GM12878 (cell line): Measurements from ENCODE around the gene SLC8B1. TPM values are rescaled to one million over a fixed set of nuclear protein-coding genes. Genes with fewer than 3 reads are reported as not detected.

Experiments used
- ATAC-seq: fragments of 200-7000 bp; cut with Tn5 transposase; 3 replicates; pipeline ENCODE4 v1.9.1; 2020; ENCODE audit warnings: mild to moderate bottlenecking, moderate library complexity
- BruUV-seq: library from RNA; stranded (reverse); fragments of 400-500 nt; replicated peaks from 2 replicates; lab custom pipeline; 2021; lab: Mats Ljungman, UMichigan
- CTCF ChIA-PET: fragments of 300-600 bp; sonication (Branson Sonifier 250); formaldehyde crosslinking; extraction: SDS; loops from one replicate; lab custom pipeline; 2021; ENCODE audit warnings: inconsistent platforms; lab: Yijun Ruan, JAX
- POLR2A ChIA-PET: fragments of 350-600 bp; formaldehyde crosslinking; extraction: SDS; loops from one replicate; lab custom pipeline; 2021; ENCODE audit warnings: inconsistent platforms; lab: Charles Lee
- RAD21 ChIA-PET: fragments of 300-600 bp; sonication (Branson Sonifier 250); formaldehyde crosslinking; loops from one replicate; lab custom pipeline; 2023; ENCODE audit warnings: antibody characterized with exemption; ENCODE audit not compliant: unreplicated experiment; lab: Charles Lee
- SMC1A ChIA-PET: fragments of 300-600 bp; sonication (Branson Sonifier 250); formaldehyde crosslinking; loops from one replicate; lab custom pipeline; 2023; ENCODE audit not compliant: unreplicated experiment, uncharacterized antibody; lab: Charles Lee
- DNase-seq: peaks from one replicate; pipeline ENCODE4 v3.0.0-alpha.2; 2011; ENCODE audit warnings: low read depth, low spot score
- FAIRE-seq: peaks from 3 replicates; lab custom pipeline; 2011; peaks lifted over from hg19 to GRCh38; lab: Jason Lieb, UNC
- H2AFZ ChIP-seq: 2 replicates; pipeline ENCODE4 v1.6.0; 2011; ENCODE audit warnings: low read depth, low read length, control low read depth; ENCODE audit not compliant: control insufficient read depth
- H3K27ac ChIP-seq: 2 replicates; pipeline ENCODE4 v1.5.1; 2011; ENCODE audit warnings: control low read depth; ENCODE audit not compliant: control insufficient read depth, insufficient read depth
- H3K27me3 ChIP-seq, 2 experiments: replicated peaks in 1 of 2; 2 replicates each; pipeline versions ENCODE4 v1.6.0 to v1.6.1; 2011; ENCODE audit warnings: low read length in 1 of 2; ENCODE audit not compliant: control insufficient read depth in 2 of 2, insufficient read depth in 2 of 2
- H3K36me3 ChIP-seq, 2 experiments: 2 replicates each; pipeline ENCODE4 v1.5.1; 2011; ENCODE audit warnings: low read length in 1 of 2; ENCODE audit not compliant: control insufficient read depth in 2 of 2, insufficient read depth in 2 of 2
- H3K4me1 ChIP-seq: 2 replicates; pipeline ENCODE4 v1.6.1; 2011; ENCODE audit warnings: mild to moderate bottlenecking, low read length, moderate library complexity, mixed read lengths; ENCODE audit not compliant: control insufficient read depth, insufficient read depth
- H3K4me2 ChIP-seq: 2 replicates; pipeline ENCODE4 v1.6.0; 2011; ENCODE audit warnings: control low read depth; ENCODE audit not compliant: control insufficient read depth, insufficient read depth
- H3K4me3 ChIP-seq: fragments of 200-600 bp; sonication (generic); 2 replicates; pipeline ENCODE4 v1.5.1; 2016
- H3K79me2 ChIP-seq: 2 replicates; pipeline ENCODE4 v1.6.0; 2011; ENCODE audit warnings: low read length; ENCODE audit not compliant: control insufficient read depth, insufficient read depth
- H3K9ac ChIP-seq: 2 replicates; pipeline ENCODE4 v1.8.0; 2011; ENCODE audit warnings: low read length, control low read depth, mixed read lengths; ENCODE audit not compliant: control insufficient read depth, insufficient read depth
- H3K9me3 ChIP-seq: replicated peaks from 3 replicates; pipeline ENCODE4 v1.5.1; 2011; ENCODE audit warnings: mild to moderate bottlenecking, low read length; ENCODE audit not compliant: control insufficient read depth, insufficient read depth
- H4K20me1 ChIP-seq: 2 replicates; pipeline ENCODE4 v1.6.0; 2011; ENCODE audit not compliant: control insufficient read depth, insufficient read depth
- FOXK2 ChIP-seq: fragments of 450-650 bp; IDR thresholded peaks from 2 replicates; pipeline ENCODE4 v1.6.1; 2017; ENCODE audit warnings: mild to moderate bottlenecking, moderate library complexity
- KLF5 ChIP-seq: fragments of 450-650 bp; IDR thresholded peaks from 2 replicates; pipeline ENCODE4 v1.6.1; 2014; ENCODE audit warnings: mild to moderate bottlenecking; ENCODE audit not compliant: partially characterized antibody
- PAX5 ChIP-seq: IDR thresholded peaks from 2 replicates; pipeline ENCODE4 v1.6.1; 2011; ENCODE audit warnings: low read depth, low read length, borderline replicate concordance
- RFX5 ChIP-seq: IDR thresholded peaks from 2 replicates; pipeline ENCODE4 v1.6.1; 2011; ENCODE audit warnings: low read depth, low read length, improper control_type of control experiment
- ZNF622 ChIP-seq: fragments of 450-650 bp; IDR thresholded peaks from 2 replicates; pipeline ENCODE4 v1.6.1; 2017; ENCODE audit warnings: mild to moderate bottlenecking, inconsistent platforms
- WGBS: methylation state at CpG from one replicate; pipeline ENCODE4 v1.1.6; 2016; ENCODE audit warnings: low lambda C conversion rate; ENCODE audit not compliant: insufficient replicate concordance, insufficient coverage; ENCODE audit errors: missing lambda C conversion rate; 5-methylcytosine and 5-hydroxymethylcytosine counted together
- in situ Hi-C: fragments of 300-500 bp; cut with MboI; formaldehyde crosslinking; loops from 9 replicates; pipeline ENCODE4 v1.14.3; 2018; ENCODE audit warnings: mixed read lengths
- intact Hi-C: fragments of 100-400 bp; cut with micrococcal nuclease; formaldehyde crosslinking; loops from one replicate; pipeline ENCODE4 v1.14.2; 2022; ENCODE audit not compliant: unreplicated experiment
- polyA plus RNA-seq, 11 experiments: library from polyadenylated mRNA; depleted of rRNA in 4 of 11; unstranded in 6 of 11; stranded (reverse) in 5 of 11; fragments of >200 nt; fragmentation: Nextera tagmentation in 4 of 11; fragmentation: Illumina TruSeq in 1 of 11; extraction: Ambion mirVana in 4 of 11; extraction: Trizol in 1 of 11; gene quantifications; 1 replicate in 1 of 11; 2 replicates in 10 of 11; pipeline versions ENCODE4 v1.2.1 to v1.2.3, GENCODE V29; 2011 to 2016; ENCODE audit warnings: inconsistent platforms in 2 of 11, missing spikeins in 2 of 11, low read depth in 1 of 11
- total RNA-seq, 4 experiments: library from RNA; depleted of rRNA in 3 of 4; stranded (reverse); fragments of >200 nt in 3 of 4; fragmentation: Illumina TruSeq in 1 of 4; extraction: Trizol in 1 of 4; gene quantifications; 2 replicates each; pipeline versions ENCODE4 v1.2.1 to v1.2.3, GENCODE V29; 2013 to 2021
- TF ChIP-seq, protein P1 (sequence below): fragments of 450-650 bp; IDR thresholded peaks from 2 replicates; pipeline ENCODE4 v1.6.1; 2017; ENCODE audit warnings: antibody characterized with exemption, mild to moderate bottlenecking, moderate library complexity
- TF ChIP-seq, protein P2 (sequence below): fragments of 150-350 bp; IDR thresholded peaks from 2 replicates; pipeline ENCODE4 v1.6.1; 2016; ENCODE audit warnings: low read depth, low read length

The SLC8B1 gene
- total and polyA plus RNA-seq, 10 of the 15 experiments (the other 5 are each of a cell fraction or from before 2014, with no cell fraction given) = 0.18 to 12.3 (median 6.8) TPM

DNA sequence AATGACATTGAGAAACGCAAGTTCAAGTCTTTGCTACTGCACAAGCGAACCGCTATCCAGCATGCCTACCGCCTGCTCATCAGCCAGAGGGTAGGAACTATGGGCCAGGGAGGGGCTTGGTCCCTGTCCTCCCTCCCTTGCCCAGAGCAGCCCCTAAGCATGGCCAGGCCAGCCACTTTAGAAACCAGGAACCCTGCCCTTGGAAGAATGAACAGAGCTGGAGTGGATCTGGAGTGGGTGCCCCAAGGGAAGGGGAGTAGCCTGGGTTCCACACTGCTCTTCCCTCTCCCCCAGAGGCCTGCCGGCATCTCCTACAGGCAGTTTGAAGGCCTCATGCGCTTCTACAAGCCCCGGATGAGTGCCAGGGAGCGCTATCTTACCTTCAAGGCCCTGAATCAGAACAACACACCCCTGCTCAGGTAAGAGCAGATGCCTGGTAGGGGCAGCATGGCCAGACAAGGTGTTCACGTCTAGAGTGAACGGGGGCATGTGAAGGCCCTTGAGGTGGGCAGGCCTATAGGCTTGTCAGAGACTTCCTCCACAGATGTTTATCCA, 57.9 kb downstream of the SLC8B1 start:
- Histone ChIP-seq H3K4me3 (no peak overlapping the region), H3K27ac (no peak overlapping the region), H4K20me1 (no peaks in the 10 kb centered on the region), H3K36me3 (peaks cover 10 to 16% of the 10 kb centered on the region in 2 experiments; a peak in 3 of 4 replicates), H2AFZ (no peak overlapping the region), H3K9ac (no peak overlapping the region), H3K27me3 (no peaks in the 10 kb centered on the region), H3K79me2 (no peaks in the 10 kb centered on the region), H3K4me1 (no peaks in the 10 kb centered on the region), H3K9me3 (no peaks in the 10 kb centered on the region), H3K4me2 (no peak overlapping the region)
- BruUV-seq = no TSS peak
- ChIA-PET CTCF (interaction anchor here (1.0 kb wide), 1 partner anchor 34 kb away, joined by 3 read pairs; no protein-coding TSS in a partner anchor), POLR2A (interaction anchor here (0.8 kb wide), 1 partner anchor 17 kb away, joined by 4 read pairs; no protein-coding TSS in a partner anchor), RAD21 (interaction anchor here (0.8 kb wide), 1 partner anchor 68 kb away, joined by 3 read pairs; no protein-coding TSS in a partner anchor), SMC1A (no interaction called here)
- FAIRE-seq = no peak
- ATAC-seq = no peak
- intact Hi-C loops (loop anchor here (10.0 kb wide), 1 partner anchor 82 kb away; no protein-coding TSS in a partner anchor), in situ Hi-C loops (no loop called here)
- TF ChIP-seq, protein P1, sequence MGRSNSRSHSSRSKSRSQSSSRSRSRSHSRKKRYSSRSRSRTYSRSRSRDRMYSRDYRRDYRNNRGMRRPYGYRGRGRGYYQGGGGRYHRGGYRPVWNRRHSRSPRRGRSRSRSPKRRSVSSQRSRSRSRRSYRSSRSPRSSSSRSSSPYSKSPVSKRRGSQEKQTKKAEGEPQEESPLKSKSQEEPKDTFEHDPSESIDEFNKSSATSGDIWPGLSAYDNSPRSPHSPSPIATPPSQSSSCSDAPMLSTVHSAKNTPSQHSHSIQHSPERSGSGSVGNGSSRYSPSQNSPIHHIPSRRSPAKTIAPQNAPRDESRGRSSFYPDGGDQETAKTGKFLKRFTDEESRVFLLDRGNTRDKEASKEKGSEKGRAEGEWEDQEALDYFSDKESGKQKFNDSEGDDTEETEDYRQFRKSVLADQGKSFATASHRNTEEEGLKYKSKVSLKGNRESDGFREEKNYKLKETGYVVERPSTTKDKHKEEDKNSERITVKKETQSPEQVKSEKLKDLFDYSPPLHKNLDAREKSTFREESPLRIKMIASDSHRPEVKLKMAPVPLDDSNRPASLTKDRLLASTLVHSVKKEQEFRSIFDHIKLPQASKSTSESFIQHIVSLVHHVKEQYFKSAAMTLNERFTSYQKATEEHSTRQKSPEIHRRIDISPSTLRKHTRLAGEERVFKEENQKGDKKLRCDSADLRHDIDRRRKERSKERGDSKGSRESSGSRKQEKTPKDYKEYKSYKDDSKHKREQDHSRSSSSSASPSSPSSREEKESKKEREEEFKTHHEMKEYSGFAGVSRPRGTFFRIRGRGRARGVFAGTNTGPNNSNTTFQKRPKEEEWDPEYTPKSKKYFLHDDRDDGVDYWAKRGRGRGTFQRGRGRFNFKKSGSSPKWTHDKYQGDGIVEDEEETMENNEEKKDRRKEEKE = no peak
- TF ChIP-seq ZNF622 (no peak), FOXK2 (no peak), KLF5 (no peak), RFX5 (no peak), PAX5 (no peak)
- TF ChIP-seq, protein P2, sequence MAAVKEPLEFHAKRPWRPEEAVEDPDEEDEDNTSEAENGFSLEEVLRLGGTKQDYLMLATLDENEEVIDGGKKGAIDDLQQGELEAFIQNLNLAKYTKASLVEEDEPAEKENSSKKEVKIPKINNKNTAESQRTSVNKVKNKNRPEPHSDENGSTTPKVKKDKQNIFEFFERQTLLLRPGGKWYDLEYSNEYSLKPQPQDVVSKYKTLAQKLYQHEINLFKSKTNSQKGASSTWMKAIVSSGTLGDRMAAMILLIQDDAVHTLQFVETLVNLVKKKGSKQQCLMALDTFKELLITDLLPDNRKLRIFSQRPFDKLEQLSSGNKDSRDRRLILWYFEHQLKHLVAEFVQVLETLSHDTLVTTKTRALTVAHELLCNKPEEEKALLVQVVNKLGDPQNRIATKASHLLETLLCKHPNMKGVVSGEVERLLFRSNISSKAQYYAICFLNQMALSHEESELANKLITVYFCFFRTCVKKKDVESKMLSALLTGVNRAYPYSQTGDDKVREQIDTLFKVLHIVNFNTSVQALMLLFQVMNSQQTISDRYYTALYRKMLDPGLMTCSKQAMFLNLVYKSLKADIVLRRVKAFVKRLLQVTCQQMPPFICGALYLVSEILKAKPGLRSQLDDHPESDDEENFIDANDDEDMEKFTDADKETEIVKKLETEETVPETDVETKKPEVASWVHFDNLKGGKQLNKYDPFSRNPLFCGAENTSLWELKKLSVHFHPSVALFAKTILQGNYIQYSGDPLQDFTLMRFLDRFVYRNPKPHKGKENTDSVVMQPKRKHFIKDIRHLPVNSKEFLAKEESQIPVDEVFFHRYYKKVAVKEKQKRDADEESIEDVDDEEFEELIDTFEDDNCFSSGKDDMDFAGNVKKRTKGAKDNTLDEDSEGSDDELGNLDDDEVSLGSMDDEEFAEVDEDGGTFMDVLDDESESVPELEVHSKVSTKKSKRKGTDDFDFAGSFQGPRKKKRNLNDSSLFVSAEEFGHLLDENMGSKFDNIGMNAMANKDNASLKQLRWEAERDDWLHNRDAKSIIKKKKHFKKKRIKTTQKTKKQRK = no peak
- 97% methylated on average over 10 of the region's 10 CpGs for WGBS
- DNase-seq = no peak
